Small intestine (tissue), 7 donors: Measurements from ENCODE around the gene REEP5. TPM values are rescaled to one million over a fixed set of nuclear protein-coding genes. Genes with fewer than 3 reads are reported as not detected.
"Not testable (repeated sequence)": the region's sequence is repeated elsewhere in the genome, so short reads cannot be mapped to it uniquely, and the experiment has no call there.

Experiments used
- DNase-seq, 2 donors: peaks; one replicate each; pipeline versions ENCODE4 v3.0.0 to v3.0.0-alpha.2; 2013
- FAIRE-seq: peaks from 2 replicates; lab custom pipeline; 2012; peaks lifted over from hg19 to GRCh38; lab: Jason Lieb, UNC
- H3K27ac ChIP-seq, 3 donors: one replicate each; pipeline ENCODE4 v1.5.1; 2013; ENCODE audit warnings: low read length in 2 of 3, mild to moderate bottlenecking in 2 of 3, control low read depth in 1 of 3, inconsistent platforms in 1 of 3, low read depth in 1 of 3, moderate library complexity in 1 of 3
- H3K27me3 ChIP-seq, 3 donors: one replicate each; pipeline ENCODE4 v1.6.1; 2013; ENCODE audit warnings: low read length in 3 of 3, inconsistent platforms in 1 of 3; ENCODE audit not compliant: control insufficient read depth in 3 of 3, insufficient read depth in 3 of 3
- H3K36me3 ChIP-seq, 3 donors: one replicate each; pipeline ENCODE4 v1.6.1; 2013; ENCODE audit warnings: low read length in 3 of 3, inconsistent platforms in 1 of 3, low read depth in 1 of 3, mild to moderate bottlenecking in 1 of 3, moderate library complexity in 1 of 3; ENCODE audit not compliant: control insufficient read depth in 3 of 3, insufficient read depth in 2 of 3
- H3K4me1 ChIP-seq, 3 donors: one replicate each; pipeline ENCODE4 v1.6.1; 2013; ENCODE audit warnings: low read length in 2 of 3, inconsistent platforms in 1 of 3, low read depth in 1 of 3, mild to moderate bottlenecking in 1 of 3, moderate library complexity in 1 of 3; ENCODE audit not compliant: control insufficient read depth in 3 of 3, insufficient read depth in 2 of 3
- H3K4me3 ChIP-seq, 3 donors: one replicate each; pipeline ENCODE4 v1.5.1; 2013; ENCODE audit warnings: low read length in 3 of 3, control low read depth in 1 of 3, inconsistent platforms in 1 of 3, low read depth in 1 of 3, mild to moderate bottlenecking in 1 of 3, moderate library complexity in 1 of 3
- H3K9me3 ChIP-seq, 2 donors: one replicate each; pipeline ENCODE4 v1.6.1; 2013; ENCODE audit warnings: low read depth in 1 of 2, low read length in 1 of 2; ENCODE audit not compliant: control insufficient read depth in 2 of 2, insufficient read depth in 1 of 2
- WGBS, 3 donors: extraction: QIAGEN DNeasy Blood & Tissue Kit; methylation state at CpG; one replicate each; pipeline ENCODE4 v1.1.7; 2013; 5-methylcytosine and 5-hydroxymethylcytosine counted together
- polyA plus RNA-seq, 4 donors: library from polyadenylated mRNA; stranded (reverse) in 3 of 4; unstranded in 1 of 4; fragments of 200-250 nt in 3 of 4; fragments of 120-200 nt in 1 of 4; gene quantifications; one replicate each; pipeline versions ENCODE4 v1.2.1 to v1.2.3, GENCODE V29; 2013
- donor health status: healthy with polysubstance abuse.
- donor health status: control.
- donor health status: control.
- donor health status: Bipolar disorder and iron deficiency.
- donor health status: healthy.

Gene REEP5
- polyA plus RNA-seq, 4 donors = 27.3 to 69.4 (median 37.5) TPM

DNA sequence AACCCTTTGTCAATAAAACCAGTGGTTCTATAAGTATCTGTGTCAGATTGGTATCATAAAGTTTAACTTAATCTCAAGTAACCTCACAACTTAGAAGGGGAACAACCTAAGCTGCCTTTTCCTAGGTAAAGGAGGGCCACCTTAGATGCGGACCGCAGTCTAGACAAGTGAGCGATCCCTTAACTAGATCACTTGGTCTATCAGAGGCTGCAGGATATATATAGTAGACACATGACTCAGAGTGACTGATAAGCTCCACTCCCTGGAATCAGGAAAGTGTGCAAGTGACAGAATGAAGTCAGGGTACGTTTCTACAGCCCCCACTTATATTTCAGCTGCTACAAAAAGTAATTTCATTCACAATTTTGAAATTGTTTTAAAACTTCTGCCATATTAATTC lies 7.4 kb downstream of the REEP5 start:
- H3K9me3 ChIP-seq = no peaks in the 10 kb centered on the region
- H3K36me3 ChIP-seq = peaks cover 0 to 30% (median 5%) of the 10 kb centered on the region in 3 donors
- H3K27ac ChIP-seq = no peak overlapping the region
- DNase-seq (peak in 1 of 2 donors; percentile 31), FAIRE-seq (no peak)
- 74 to 80% (median 75%) methylated on average over 4 of the region's 4 CpGs for WGBS, 3 donors
- no peak overlapping the region for H3K4me3 ChIP-seq
- H3K4me1 ChIP-seq = peaks cover 2% of the 10 kb centered on the region in 3 donors
- H3K27me3 ChIP-seq = no peaks in the 10 kb centered on the region

DNA sequence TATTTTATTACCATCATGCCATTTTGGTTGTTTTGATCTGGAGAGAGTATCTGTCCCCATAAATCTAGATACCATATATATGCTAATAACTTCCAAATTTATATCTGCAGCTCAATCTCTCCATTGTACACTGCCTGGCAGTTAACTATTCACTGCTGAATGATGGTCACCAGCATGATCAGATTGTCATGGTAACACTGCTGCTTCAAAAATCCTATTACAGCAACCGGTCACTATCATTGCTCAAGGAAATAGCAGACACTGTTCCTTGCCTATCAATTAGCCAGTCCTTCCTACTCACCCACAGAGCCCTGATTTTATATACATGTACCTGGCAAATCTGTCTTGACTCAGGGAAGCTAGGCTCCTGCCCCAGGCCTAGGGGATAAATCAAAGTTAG lies 11.5 kb downstream of the REEP5 start:
- no peak for DNase-seq
- peaks cover 5 to 30% (median 5%) of the 10 kb centered on the region in 3 donors for H3K36me3 ChIP-seq
- no peak overlapping the region for H3K27ac ChIP-seq
- FAIRE-seq = no peak
- no peaks in the 10 kb centered on the region for H3K27me3 ChIP-seq
- WGBS, 3 donors = 85 to 93% (median 87%) methylated on average over 1 of the region's 1 CpG
- H3K9me3 ChIP-seq = no peaks in the 10 kb centered on the region
- no peak overlapping the region for H3K4me3 ChIP-seq
- peaks cover 0 to 2% (median 0%) of the 10 kb centered on the region in 3 donors for H3K4me1 ChIP-seq

DNA sequence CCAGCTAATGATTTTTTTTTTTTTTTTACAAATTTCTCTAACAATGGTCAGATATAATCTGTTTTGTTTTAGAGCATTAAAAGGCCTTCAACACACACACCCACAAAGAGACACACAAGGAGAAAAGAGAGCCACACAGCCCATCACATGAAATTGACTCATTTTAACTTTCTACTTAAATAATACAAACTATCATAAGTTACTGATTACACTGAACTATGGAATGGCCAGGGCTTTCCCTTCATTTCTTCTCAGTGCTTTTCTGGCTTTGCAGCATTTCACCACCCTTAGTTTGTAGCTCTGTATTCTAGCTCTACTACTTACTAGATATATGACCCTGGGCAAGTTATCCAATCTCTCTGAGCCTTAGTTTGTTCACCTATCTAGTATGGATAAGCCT lies 13.2 kb downstream of the REEP5 start:
- FAIRE-seq (no peak), DNase-seq (no peak)
- H3K4me3 ChIP-seq = no peak overlapping the region
- no peak overlapping the region for H3K27ac ChIP-seq
- no peaks in the 10 kb centered on the region for H3K9me3 ChIP-seq
- peaks cover 5 to 23% (median 5%) of the 10 kb centered on the region in 3 donors for H3K36me3 ChIP-seq
- H3K4me1 ChIP-seq = no peaks in the 10 kb centered on the region
- no peaks in the 10 kb centered on the region for H3K27me3 ChIP-seq

DNA sequence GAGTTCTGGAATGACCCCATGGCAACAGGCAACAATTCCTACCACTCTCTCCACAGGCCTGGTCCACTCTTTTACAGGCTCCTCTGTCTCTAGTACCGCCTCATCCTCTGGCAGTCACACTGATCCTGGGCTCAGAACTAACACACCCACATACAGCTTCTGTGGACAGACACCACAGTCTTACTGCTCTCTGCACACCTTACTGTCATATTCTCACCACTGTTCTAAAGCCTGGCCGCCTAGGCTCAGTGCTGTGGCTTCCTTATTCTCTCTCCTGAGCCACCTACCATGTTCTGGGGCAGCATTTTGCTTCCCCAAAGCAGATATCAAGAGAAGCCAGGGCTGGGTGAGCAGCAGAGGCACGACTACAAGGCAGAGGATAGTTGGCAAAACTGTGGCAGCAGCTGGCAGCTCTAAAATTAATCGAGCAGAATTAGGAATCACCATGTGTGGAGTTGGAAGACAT lies 14.8 kb downstream of the REEP5 start:
- Histone ChIP-seq H3K27me3 (no peaks in the 10 kb centered on the region), H3K27ac (no peak overlapping the region), H3K9me3 (no peaks in the 10 kb centered on the region), H3K36me3 (peaks cover 8 to 24% (median 9%) of the 10 kb centered on the region in 3 donors), H3K4me1 (peaks cover 0 to 2% (median 0%) of the 10 kb centered on the region in 3 donors), H3K4me3 (no peak overlapping the region)
- DNase-seq = no peak
- no peak for FAIRE-seq
- 77 to 91% (median 84%) methylated on average over 4 of the region's 4 CpGs for WGBS, 3 donors

DNA sequence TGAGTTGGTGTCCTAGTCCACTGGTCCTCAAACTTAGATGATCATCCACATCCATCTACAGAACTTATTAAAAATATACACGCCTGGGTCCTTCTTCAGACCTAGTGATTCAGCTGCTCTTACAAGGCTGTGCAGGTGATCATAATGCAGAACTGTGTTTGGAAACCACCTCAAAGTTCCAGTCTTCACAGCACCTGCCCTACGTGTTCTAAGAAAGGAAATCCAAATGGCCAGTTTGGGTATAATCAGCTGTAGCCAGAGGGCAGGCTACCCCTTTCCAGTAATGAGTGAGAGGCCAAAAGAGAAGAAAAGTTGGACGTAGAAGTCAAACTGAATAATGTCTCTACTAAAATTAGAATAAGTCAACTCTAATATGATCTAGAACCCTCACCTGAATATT lies 15.4 kb downstream of the REEP5 start:
- H3K36me3 ChIP-seq = peaks cover 9 to 28% (median 9%) of the 10 kb centered on the region in 3 donors
- WGBS, 3 donors = 83 to 95% (median 93%) methylated on average over 3 of the region's 3 CpGs
- H3K4me1 ChIP-seq = peaks cover 0 to 2% (median 0%) of the 10 kb centered on the region in 3 donors
- H3K9me3 ChIP-seq = no peaks in the 10 kb centered on the region
- H3K27me3 ChIP-seq = no peaks in the 10 kb centered on the region
- H3K4me3 ChIP-seq = no peak overlapping the region
- no peak overlapping the region for H3K27ac ChIP-seq
- DNase-seq (no peak), FAIRE-seq (no peak)

DNA sequence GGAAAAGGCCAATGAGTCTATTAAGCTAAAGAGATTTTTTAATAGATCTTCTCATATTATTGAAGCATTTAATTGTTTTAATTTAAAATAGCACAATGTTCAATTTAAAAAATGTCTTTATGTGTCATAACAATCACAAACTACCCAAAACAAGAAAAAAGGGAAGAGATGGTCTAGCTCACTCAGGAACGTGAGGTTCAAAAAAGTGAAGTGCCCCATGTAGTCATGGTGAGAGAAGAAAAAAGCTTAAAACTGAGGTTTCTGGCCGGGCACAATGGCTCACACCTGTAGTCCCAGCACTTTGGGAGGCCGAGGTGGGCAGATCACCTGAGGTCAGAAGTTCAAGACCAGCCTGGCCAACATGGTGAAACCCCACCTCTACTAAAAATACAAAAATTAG lies 17.0 kb downstream of the REEP5 start:
- 74 to 89% (median 76%) methylated on average over 3 of the region's 3 CpGs for WGBS, 3 donors
- peaks cover 4 to 38% (median 13%) of the 10 kb centered on the region in 3 donors for H3K36me3 ChIP-seq
- H3K27ac ChIP-seq, FAIRE-seq, H3K4me3 ChIP-seq, DNase-seq, H3K9me3 ChIP-seq, H3K27me3 ChIP-seq, H3K4me1 ChIP-seq: not testable (repeated sequence)

DNA sequence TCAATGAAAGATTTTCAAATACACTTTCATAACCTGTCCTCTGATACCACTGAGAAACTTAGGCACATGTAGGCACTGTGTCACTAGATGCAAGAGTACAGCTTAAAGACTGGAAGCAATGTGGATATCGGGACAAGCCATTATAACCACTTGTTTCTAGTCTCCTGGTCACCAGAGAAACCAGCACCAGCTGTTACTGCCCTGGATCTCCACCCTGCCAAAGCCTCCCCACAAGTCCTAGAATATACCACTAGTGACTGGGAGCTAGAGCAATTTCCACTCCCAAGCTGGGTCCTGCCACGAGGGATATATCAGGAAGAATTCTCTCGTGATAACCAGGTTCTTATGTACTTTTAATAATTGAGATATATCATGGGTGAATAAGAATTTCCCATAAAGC lies 19.5 kb downstream of the REEP5 start:
- no peak for DNase-seq
- H3K27me3 ChIP-seq = no peaks in the 10 kb centered on the region
- H3K9me3 ChIP-seq = no peaks in the 10 kb centered on the region
- WGBS, 3 donors = 82 to 92% (median 90%) methylated on average over 3 of the region's 3 CpGs
- H3K4me1 ChIP-seq = peaks cover 0 to 2% (median 0%) of the 10 kb centered on the region in 3 donors
- H3K4me3 ChIP-seq = no peak overlapping the region
- H3K36me3 ChIP-seq = peaks cover 8 to 32% (median 17%) of the 10 kb centered on the region in 3 donors
- no peak overlapping the region for H3K27ac ChIP-seq
- no peak for FAIRE-seq

DNA sequence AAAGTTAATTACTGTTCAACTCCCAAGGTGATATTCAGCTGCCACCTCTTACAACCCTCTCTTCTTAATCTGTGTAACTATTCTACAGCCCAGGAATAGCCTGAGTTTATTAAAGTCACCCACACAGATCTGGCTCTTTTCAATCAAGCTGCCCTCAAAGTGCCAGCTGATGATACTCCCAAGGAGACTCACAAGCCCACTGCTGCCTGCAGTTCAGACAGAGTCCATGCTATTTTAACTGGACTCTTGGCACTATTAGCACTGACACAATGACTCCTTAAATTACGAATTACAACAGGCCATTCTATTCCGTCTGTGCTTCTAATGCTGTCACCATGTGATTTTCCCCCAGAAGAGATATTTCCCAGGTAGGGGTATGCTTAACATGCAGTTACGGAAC lies 26.3 kb downstream of the REEP5 start:
- DNase-seq = no peak
- WGBS, 3 donors = 90 to 94% (median 92%) methylated on average over 3 of the region's 3 CpGs
- Histone ChIP-seq H3K27me3 (no peaks in the 10 kb centered on the region), H3K9me3 (no peaks in the 10 kb centered on the region), H3K4me1 (no peaks in the 10 kb centered on the region), H3K36me3 (peaks cover 7 to 29% (median 11%) of the 10 kb centered on the region in 3 donors), H3K4me3 (no peak overlapping the region), H3K27ac (no peak overlapping the region)
- no peak for FAIRE-seq

DNA sequence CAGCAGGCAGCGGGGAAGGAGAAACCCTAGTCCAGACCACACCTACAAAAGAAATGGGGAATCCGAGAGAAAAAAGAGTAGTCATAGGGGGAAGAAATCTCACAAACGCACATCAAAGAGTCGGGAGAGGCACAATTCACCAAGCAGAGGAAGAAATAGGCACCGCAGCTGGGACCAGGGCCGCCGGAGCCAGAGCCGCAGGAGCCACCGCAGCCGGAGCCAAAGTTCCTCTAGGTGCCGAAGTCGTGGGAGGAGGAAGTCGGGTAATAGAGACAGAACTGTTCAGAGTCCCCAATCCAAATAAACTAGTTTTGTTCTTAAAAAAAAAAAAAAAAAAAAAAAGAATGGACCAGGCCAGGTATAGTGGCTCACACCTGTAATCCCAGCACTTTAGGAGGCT lies 29.3 kb downstream of the REEP5 start:
- Histone ChIP-seq H3K27me3 (no peaks in the 10 kb centered on the region), H3K9me3 (no peaks in the 10 kb centered on the region), H3K27ac (no peak overlapping the region), H3K4me1 (no peaks in the 10 kb centered on the region), H3K4me3 (no peak overlapping the region), H3K36me3 (peaks cover 4 to 31% (median 4%) of the 10 kb centered on the region in 3 donors)
- WGBS, 3 donors = 91 to 95% (median 92%) methylated on average over 13 of the region's 13 CpGs
- FAIRE-seq (no peak), DNase-seq (no peak)
